GM23338 (cell line): Measurements from ENCODE around the gene GLOD5. TPM values are rescaled to one million over a fixed set of nuclear protein-coding genes. Genes with fewer than 3 reads are reported as not detected.

Experiments used
- ATAC-seq: fragments of 200-7000 bp; cut with Tn5 transposase; 3 replicates; pipeline ENCODE4 v1.9.1; 2020
- DNase-seq: peaks from one replicate; pipeline ENCODE4 v3.0.0-alpha.2; 2015; ENCODE audit warnings: low spot score
- H2AFZ ChIP-seq: fragments of 200-600 bp; sonication (generic); 2 replicates; pipeline ENCODE4 v1.8.0; 2016; ENCODE audit warnings: antibody characterized with exemption, mild to moderate bottlenecking, moderate library complexity
- H3F3A ChIP-seq: fragments of 200-600 bp; sonication (generic); replicated peaks from 2 replicates; pipeline ENCODE4 v1.8.0; 2017; ENCODE audit warnings: antibody characterized with exemption, mixed run types, low read depth
- H3K27ac ChIP-seq: fragments of 200-600 bp; sonication (generic); 2 replicates; pipeline ENCODE4 v1.6.1; 2016; ENCODE audit warnings: low read depth
- H3K27me3 ChIP-seq: fragments of 200-600 bp; sonication (generic); 2 replicates; pipeline ENCODE4 v1.8.0; 2016; ENCODE audit warnings: mild to moderate bottlenecking, mixed run types, moderate library complexity; ENCODE audit not compliant: insufficient read depth
- H3K36me3 ChIP-seq: fragments of 200-600 bp; sonication (generic); 2 replicates; pipeline ENCODE4 v1.8.0; 2016; ENCODE audit warnings: mild to moderate bottlenecking; ENCODE audit not compliant: insufficient read depth
- H3K4me1 ChIP-seq: fragments of 200-600 bp; sonication (generic); 2 replicates; pipeline ENCODE4 v1.8.0; 2016; ENCODE audit warnings: mild to moderate bottlenecking, moderate library complexity; ENCODE audit not compliant: insufficient read depth
- H3K4me2 ChIP-seq: fragments of 200-600 bp; sonication (generic); 2 replicates; pipeline ENCODE4 v1.7.1; 2017; ENCODE audit warnings: mixed run types
- H3K4me3 ChIP-seq: fragments of 200-600 bp; sonication (generic); 2 replicates; pipeline ENCODE4 v1.6.1; 2016; ENCODE audit warnings: mixed run types
- H3K79me2 ChIP-seq: fragments of 200-600 bp; sonication (generic); replicated peaks from 2 replicates; pipeline ENCODE4 v1.8.0; 2017; ENCODE audit warnings: mild to moderate bottlenecking; ENCODE audit not compliant: insufficient read depth
- H3K9me2 ChIP-seq: fragments of 200-600 bp; sonication (generic); 2 replicates; pipeline ENCODE4 v1.8.0; 2017; ENCODE audit not compliant: insufficient read depth
- H4K20me1 ChIP-seq: fragments of 200-600 bp; sonication (generic); replicated peaks from 2 replicates; pipeline ENCODE4 v1.8.0; 2017; ENCODE audit warnings: mild to moderate bottlenecking; ENCODE audit not compliant: insufficient read depth
- H3K27ac Mint-ChIP-seq: 2 replicates; pipeline ENCODE4 v1.8.0; 2020; ENCODE audit warnings: inconsistent platforms, mild to moderate bottlenecking, moderate library complexity, mixed read lengths
- H3K27me3 Mint-ChIP-seq: 3 replicates; pipeline ENCODE4 v1.8.0; 2022; ENCODE audit warnings: low read depth, mild to moderate bottlenecking, moderate library complexity, mixed read lengths, inconsistent platforms; ENCODE audit not compliant: insufficient read depth, poor library complexity
- H3K36me3 Mint-ChIP-seq: 3 replicates; pipeline ENCODE4 v1.8.0; 2021; ENCODE audit warnings: low read depth, mild to moderate bottlenecking, inconsistent platforms, moderate library complexity, mixed read lengths
- H3K4me1 Mint-ChIP-seq: 3 replicates; pipeline ENCODE4 v1.8.0; 2020; ENCODE audit warnings: mild to moderate bottlenecking, inconsistent platforms, mixed read lengths
- H3K4me3 Mint-ChIP-seq: 3 replicates; pipeline ENCODE4 v1.8.0; 2021; ENCODE audit warnings: moderate library complexity, mild to moderate bottlenecking, inconsistent platforms, mixed read lengths
- H3K9me3 Mint-ChIP-seq: 3 replicates; pipeline ENCODE4 v1.8.0; 2020; ENCODE audit warnings: moderate library complexity, mild to moderate bottlenecking, inconsistent platforms, mixed read lengths
- CREB1 ChIP-seq: fragments of 250-450 bp; sonication (Bioruptor Pico); IDR thresholded peaks from 2 replicates; pipeline ENCODE4 v1.5.0; 2020; ENCODE audit warnings: low read depth, mild to moderate bottlenecking, moderate library complexity
- CTCF ChIP-seq, 2 experiments: fragments of 200-600 bp in 1 of 2; sonication (generic) in 1 of 2; conservative IDR thresholded peaks; 2 replicates each; pipeline versions ENCODE4 v1.5.1 to v1.6.1; 2016 to 2017; ENCODE audit warnings: antibody characterized with exemption in 2 of 2, low read depth in 2 of 2, mild to moderate bottlenecking in 2 of 2, moderate library complexity in 1 of 2
- ETS1 ChIP-seq: IDR thresholded peaks from 2 replicates; pipeline ENCODE4 v1.6.1; 2016; ENCODE audit warnings: antibody characterized with exemption
- EZH2 ChIP-seq: fragments of 200-600 bp; sonication (generic); IDR thresholded peaks from one replicate; pipeline ENCODE4 v1.8.0; 2017; ENCODE audit warnings: antibody characterized with exemption, mild to moderate bottlenecking, low read depth; ENCODE audit not compliant: unreplicated experiment
- EZH2phosphoT487 ChIP-seq: fragments of 200-600 bp; sonication (generic); IDR thresholded peaks from one replicate; pipeline ENCODE4 v1.8.1; 2018; ENCODE audit warnings: antibody characterized with exemption; ENCODE audit not compliant: unreplicated experiment
- JUNB ChIP-seq: IDR thresholded peaks from one replicate; pipeline ENCODE4 v1.6.1; 2016; ENCODE audit warnings: antibody characterized with exemption; ENCODE audit not compliant: unreplicated experiment
- NANOG ChIP-seq: IDR thresholded peaks from 2 replicates; pipeline ENCODE4 v1.6.1; 2016; ENCODE audit warnings: antibody characterized with exemption, borderline replicate concordance
- POLR2AphosphoS5 ChIP-seq: IDR thresholded peaks from 2 replicates; pipeline ENCODE4 v1.6.1; 2016; ENCODE audit warnings: antibody characterized with exemption, low read depth
- REST ChIP-seq: IDR thresholded peaks from one replicate; pipeline ENCODE4 v1.6.1; 2018; ENCODE audit warnings: antibody characterized with exemption; ENCODE audit not compliant: unreplicated experiment
- STAT1 ChIP-seq: IDR thresholded peaks from one replicate; pipeline ENCODE4 v1.6.1; 2016; ENCODE audit warnings: antibody characterized with exemption; ENCODE audit not compliant: unreplicated experiment
- ZNF114 ChIP-seq: fragments of 250-450 bp; sonication (Bioruptor Pico); IDR thresholded peaks from 2 replicates; pipeline ENCODE4 v1.5.0; 2020; ENCODE audit warnings: mild to moderate bottlenecking, moderate library complexity
- polyA plus RNA-seq: library from polyadenylated mRNA; unstranded; fragments of >200 nt; fragmentation: Nextera tagmentation; extraction: Ambion mirVana; gene quantifications from 2 replicates; pipeline ENCODE4 v1.2.1, GENCODE V29; 2016
- total RNA-seq: library from RNA; depleted of rRNA; stranded (reverse); fragments of >200 nt; shearing (Covaris generic); gene quantifications from 2 replicates; pipeline ENCODE4 v1.2.3, GENCODE V29; 2014

The GLOD5 gene
- total and polyA plus RNA-seq, 2 experiments from 2014 or later: not detected

- Histone ChIP-seq H3K9me2 (no peaks in the 10 kb centered on the region), H3K4me1 (no peaks in the 10 kb centered on the region), H3K27ac (no peak overlapping the region), H3K4me3 (no peak overlapping the region), H4K20me1 (no peaks in the 10 kb centered on the region), H3K27me3 (no peaks in the 10 kb centered on the region), H2AFZ (no peak overlapping the region), H3K36me3 (no peaks in the 10 kb centered on the region), H3K79me2 (no peaks in the 10 kb centered on the region), H3F3A (no peaks in the 10 kb centered on the region), H3K4me2 (no peak overlapping the region)
- ATAC-seq: no peak
- Mint-ChIP-seq H3K27me3 (no peaks in the 10 kb centered on the region), H3K4me3 (no peak overlapping the region), H3K36me3 (peaks cover 10% of the 10 kb centered on the region; the same call in 2 of the 3 replicates), H3K27ac (no peak overlapping the region), H3K4me1 (no peaks in the 10 kb centered on the region), H3K9me3 (no peaks in the 10 kb centered on the region)
- no peak for TF ChIP-seq CTCF (conservative IDR thresholded peaks at IDR 0.05; ENCODE audit: low read depth in 2 of 2)
- no peak for TF ChIP-seq EZH2phosphoT487
- no peak for TF ChIP-seq NANOG
- TF ChIP-seq POLR2AphosphoS5: no peak
- no peak for TF ChIP-seq REST
- TF ChIP-seq JUNB: no peak
- TF ChIP-seq CREB1: no peak
- no peak for TF ChIP-seq ETS1
- no peak for TF ChIP-seq ZNF114
- no peak for TF ChIP-seq EZH2
- DNase-seq: no peak
Measured at GRCh38 chrX:48818098-48818497, 56.6 kb downstream of the GLOD5 start.

GRCh38 chrX:48818866-48819265 lies 57.3 kb downstream of the GLOD5 start:
- no peaks in the 10 kb centered on the region for H3K9me2 ChIP-seq
- H3K4me3 Mint-ChIP-seq: no peak overlapping the region
- no peak for TF ChIP-seq ETS1
- TF ChIP-seq EZH2: no peak
- TF ChIP-seq JUNB: no peak
- no peak for TF ChIP-seq REST
- TF ChIP-seq NANOG: no peak
- TF ChIP-seq STAT1: no peak

More at GRCh38 chrX:48818866-48819265, 57.3 kb downstream of the GLOD5 start:
- Histone ChIP-seq H2AFZ (no peak overlapping the region), H3K27me3 (no peaks in the 10 kb centered on the region), H4K20me1 (no peaks in the 10 kb centered on the region), H3K4me3 (no peak overlapping the region), H3K36me3 (no peaks in the 10 kb centered on the region), H3K4me2 (no peak overlapping the region), H3K4me1 (no peaks in the 10 kb centered on the region), H3F3A (no peaks in the 10 kb centered on the region), H3K27ac (no peak overlapping the region), H3K79me2 (no peaks in the 10 kb centered on the region)
- ATAC-seq (no peak), DNase-seq (no peak)
- H3K27ac Mint-ChIP-seq: no peak overlapping the region
- H3K27me3 Mint-ChIP-seq: peaks cover 1% of the 10 kb centered on the region
- no peaks in the 10 kb centered on the region for H3K4me1 Mint-ChIP-seq
- H3K9me3 Mint-ChIP-seq: no peaks in the 10 kb centered on the region
- H3K36me3 Mint-ChIP-seq: peaks cover 14% of the 10 kb centered on the region; the same call in 2 of the 3 replicates
